Measurements from ENCODE around the gene MRPL49.
A peak's percentile ranks its signal among the peaks of the same experiment; 100 is the strongest.
"Not testable (repeated sequence)": the region's sequence is repeated elsewhere in the genome, so short reads cannot be mapped to it uniquely, and the experiment has no call there.

Gene MRPL49

DNA sequence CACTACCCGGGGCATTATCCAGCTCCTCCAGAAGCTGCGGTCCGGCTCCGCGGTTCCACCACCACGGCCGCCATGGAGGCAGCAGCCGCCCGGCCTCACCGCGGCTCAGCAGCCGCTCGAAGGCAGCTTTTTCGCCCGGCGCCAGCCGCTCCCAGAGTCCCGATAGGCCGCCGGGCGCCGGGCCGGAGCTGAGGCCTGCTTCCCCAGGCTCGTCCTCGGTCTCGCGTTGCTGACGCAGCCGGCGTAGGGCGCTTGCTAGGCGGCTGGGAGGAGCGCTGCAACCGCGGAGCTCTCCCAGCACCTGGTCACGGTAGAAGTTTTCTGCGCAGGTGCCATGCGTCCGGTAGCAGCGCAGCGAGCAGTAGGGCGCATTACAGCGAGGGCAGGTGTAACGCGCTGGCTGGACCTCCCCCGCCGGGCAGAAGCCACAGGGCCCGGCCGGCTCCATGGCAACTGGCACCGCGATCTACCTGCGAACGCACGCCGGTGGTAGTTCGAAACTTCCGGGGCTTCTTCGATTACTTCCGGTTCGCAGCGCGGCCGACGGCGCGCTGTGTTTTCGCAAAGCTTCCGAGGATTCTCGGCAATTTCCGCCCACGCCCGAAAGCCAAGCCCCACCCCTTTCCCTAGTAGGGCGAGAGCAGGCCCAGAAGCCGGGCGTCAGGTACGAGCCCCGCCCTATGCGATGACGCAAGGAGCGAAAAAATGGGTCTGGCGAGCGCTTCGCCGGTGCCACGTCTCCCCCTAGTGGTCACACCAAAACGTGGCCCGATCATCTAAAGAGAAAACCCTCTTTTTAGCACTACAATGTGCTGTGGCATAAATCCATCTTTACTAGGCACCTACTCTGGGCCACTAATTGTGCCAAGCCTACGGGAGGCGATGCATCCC is 4.7 kb upstream of the MRPL49 start, which contains the start of gene ZNHIT2:
TSS of gene ZNHIT2 (minus strand) at position 496 of the 891 bp plus-strand sequence. CDS start at position 448, 48 bp downstream.
- peak; percentile 100 for DNase-seq (ENCODE audit: low read depth)

DNA sequence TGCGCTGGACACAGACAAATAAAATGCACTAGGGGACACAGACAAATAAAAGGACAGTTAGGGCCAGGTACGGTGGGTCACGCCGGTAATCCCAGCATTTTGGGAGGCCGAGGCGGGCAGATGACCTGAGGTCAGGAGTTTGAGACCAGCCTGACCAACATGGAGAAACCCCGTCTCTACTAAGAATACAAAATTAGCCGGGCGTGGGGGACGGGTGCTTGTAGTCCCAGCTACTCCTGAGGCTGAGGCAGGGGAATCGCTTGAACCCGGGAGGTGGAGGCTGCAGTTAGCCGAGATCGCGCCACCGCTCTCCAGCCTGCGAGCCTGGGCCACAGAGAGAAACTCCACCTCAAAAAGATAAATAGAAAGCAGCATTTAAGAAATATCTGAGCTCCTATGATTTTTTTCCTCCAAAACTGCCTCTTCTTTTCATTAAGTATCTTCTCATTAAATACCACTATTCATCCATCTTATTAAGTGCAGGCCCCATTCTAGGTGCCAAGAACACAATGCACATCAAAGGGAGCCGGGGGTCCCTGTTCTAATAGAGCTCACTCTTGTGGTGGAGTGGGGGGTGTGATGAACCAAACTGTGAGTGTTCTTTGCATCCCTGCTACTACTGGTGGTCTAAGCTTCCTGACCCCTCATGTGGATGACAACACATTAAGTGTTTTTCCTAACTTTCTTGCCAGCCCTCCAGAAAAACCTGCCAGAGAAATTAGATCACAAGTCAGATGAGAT is 3.9 kb upstream of the MRPL49 start:
- no peak for DNase-seq (ENCODE audit: low read depth)

DNA sequence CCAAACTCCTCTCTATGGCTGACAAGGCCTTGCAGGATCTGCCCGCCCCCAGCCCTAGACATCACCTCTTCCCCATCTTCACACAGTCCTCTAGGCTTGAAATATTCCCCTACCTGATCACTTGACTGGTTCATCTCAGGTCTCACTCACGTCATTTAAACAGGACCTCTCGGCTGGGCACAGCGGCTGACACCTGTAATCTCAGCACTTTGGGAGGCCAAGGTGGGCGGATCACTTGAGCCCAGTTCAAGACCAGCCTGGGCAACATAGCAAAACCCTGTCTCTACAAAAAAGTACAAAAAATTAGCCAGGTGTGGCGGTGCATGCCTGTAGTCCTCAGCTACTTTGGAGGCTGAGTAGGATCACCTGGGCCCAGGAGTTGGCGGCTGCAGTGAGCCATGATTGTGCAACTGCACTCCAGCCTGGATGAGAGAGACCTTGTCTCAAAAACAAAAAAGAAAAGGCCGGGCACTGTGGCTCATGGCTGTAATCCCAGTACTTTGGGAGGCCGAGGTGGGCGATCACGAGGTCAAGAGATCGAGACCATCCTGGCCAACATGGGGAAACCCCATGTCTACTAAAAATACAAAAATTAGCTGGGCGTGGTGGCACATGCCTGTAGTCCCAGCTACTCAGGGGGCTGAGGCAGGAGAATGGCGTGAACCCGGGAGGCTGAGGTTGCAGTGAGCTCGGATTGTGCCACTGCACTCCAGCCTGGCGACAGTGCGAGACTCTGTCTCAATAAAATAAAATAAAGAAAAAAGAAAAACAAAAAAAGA is 3.0 kb upstream of the MRPL49 start:
- DNase-seq (ENCODE audit: low read depth) = not testable (repeated sequence)

DNA sequence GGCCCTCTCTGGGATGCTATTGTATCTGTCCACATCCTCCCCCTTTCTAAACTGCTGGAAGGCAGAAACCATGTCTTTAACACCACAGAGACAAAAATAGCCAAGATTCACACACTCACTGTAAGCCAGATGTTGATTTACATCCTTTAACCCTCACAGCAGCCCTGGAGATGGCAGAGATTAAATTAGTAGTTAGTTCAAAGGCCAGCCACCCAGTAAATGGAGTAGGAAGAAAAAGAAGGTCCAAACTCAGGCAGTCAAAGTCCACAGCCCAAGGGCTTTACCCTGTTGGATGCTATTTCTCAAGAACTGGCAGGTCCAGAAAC is 2.5 kb upstream of the MRPL49 start:
- no peak for DNase-seq (ENCODE audit: low read depth)

DNA sequence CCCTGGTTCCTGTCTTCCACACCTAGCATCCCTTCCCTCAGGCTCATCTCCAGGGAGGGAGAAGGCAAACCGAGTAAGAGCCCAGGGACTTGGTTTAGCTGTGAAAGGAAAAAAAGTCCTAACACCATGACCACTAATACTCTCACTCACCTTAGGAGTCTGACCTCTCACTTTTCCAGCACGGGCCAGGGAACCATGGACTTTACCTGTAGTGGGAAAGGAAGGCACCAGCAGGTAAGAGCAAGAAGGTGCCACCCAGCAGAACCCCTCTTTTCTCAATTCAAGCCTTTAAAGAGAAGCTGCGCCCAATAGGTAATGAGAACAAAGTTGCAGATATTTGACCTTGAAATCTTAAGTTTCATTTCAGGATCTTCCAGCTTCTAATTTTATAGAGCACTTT is 1.3 kb upstream of the MRPL49 start:
- DNase-seq (ENCODE audit: low read depth) = no peak

DNA sequence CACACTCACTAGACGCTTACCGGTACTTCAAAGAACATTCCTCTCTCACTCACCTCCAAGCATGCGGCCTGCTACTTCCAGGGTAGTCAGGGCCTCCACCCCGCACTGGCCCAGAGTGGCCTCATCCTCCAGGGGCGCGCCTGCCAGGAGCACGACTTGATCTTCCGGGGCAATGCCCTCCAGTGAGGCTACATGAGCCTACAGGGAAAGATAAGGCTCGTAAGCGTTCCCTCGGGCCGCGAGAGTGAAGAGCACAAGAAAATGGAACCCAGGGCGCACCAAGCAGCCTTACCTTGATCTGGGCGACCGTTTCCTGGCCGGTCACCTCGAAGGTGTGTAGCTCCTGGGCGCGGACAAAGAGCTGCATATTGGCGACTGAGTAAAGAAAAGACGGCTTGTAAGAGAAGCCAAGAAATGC is 665 bp upstream of the MRPL49 start:
- no peak for DNase-seq (ENCODE audit: low read depth)

DNA sequence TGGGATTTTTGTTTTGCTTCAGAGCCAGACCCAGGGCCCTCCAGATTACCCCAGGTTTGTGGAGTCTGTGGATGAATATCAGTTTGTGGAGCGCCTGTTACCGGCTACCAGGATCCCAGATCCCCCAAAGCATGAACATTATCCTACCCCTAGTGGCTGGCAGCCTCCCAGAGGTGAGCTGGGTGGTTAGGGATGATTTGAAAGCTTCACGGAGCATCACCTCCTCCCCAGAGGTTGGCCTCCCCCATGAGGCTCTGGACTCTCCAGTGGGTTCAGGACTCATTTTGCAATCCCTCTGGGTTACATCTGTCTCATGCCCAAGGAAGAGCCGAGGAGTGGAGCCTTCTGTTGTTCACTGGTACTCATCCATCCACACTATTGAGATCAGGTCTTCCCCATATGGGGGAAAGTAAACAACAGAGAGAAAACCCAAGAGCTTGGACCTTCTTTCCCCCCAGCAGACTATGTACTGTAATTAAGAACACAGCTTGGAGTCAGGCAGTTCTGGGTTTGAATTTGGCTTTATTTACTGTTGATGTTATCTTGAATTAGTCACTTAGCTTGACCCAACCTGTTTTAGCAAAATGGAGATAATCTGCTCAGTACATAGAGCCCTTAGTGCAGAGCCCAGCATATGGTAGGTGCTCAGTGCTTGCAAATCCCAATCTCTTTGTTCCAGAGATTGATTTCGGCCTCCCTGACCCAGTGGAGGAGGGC is 2.5 kb downstream of the MRPL49 start:
- no peak for DNase-seq (ENCODE audit: low read depth)

DNA sequence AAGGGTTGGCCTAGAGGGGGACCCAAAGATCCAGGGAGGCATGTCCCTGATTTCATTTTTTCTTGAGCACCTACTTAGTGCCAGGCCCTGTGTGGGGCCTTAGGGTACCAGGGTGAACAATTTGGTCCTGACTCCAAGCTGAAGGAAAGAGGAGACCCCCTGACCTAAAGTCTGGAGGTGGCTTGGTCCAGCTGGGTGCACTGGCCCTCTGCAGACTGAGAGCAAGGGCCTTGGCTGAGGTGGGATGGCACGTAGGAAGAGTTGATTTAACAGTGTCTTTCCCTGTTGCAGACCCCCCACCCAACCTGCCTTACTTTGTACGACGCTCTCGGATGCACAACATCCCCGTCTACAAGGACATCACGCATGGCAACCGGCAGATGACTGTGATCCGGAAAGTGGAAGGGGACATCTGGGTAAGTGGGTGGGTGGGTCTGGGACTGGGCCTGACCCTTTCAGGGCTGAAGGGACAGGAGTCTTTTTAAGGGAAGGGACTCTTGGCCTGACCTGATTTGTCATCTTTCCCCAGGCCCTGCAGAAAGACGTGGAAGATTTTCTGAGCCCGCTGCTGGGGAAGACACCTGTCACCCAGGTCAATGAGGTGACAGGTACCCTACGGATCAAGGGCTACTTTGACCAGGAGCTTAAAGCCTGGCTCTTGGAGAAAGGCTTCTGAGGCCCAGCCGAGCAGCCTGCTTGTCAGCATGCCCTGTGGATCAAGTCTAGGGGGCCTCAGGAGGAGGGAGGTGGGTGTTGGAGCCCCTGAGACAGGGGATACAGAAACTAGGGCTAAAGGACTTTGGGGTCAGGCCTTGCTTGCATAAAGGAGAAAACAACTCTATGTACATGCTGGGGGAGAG is 3.3 kb downstream of the MRPL49 start:
- no peak for DNase-seq (ENCODE audit: low read depth)

DNA sequence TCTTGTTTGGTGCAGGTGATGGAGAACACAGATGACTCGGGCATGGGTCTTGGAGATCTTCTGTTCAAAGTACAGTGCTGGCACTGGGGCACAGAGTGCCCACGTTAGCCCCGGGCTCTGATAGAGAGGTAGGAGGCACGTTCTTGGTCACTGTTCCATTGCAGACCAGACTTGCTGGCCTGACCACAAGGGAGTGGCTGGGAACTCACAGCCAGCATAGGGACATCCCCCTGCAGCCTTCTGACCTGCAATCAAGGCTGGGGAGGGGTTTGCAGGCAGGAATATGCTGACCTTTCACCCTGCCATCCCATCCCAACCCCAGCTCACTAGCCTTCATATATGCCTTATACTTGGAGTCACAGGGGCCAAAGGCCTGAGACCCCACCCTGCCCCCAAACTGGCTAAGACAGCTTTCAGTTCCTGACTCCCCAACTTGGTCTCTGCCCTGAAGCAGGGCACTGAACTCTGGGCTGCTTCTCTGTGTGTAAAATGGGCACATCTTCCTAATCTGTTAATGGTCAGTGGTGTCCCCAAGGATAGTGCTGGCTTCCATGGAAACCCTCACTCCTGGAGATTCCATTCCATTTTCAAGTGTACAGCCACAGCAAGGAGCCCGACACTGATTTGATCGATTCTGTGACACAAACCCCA is 4.6 kb downstream of the MRPL49 start:
- DNase-seq (ENCODE audit: low read depth) = no peak

DNA sequence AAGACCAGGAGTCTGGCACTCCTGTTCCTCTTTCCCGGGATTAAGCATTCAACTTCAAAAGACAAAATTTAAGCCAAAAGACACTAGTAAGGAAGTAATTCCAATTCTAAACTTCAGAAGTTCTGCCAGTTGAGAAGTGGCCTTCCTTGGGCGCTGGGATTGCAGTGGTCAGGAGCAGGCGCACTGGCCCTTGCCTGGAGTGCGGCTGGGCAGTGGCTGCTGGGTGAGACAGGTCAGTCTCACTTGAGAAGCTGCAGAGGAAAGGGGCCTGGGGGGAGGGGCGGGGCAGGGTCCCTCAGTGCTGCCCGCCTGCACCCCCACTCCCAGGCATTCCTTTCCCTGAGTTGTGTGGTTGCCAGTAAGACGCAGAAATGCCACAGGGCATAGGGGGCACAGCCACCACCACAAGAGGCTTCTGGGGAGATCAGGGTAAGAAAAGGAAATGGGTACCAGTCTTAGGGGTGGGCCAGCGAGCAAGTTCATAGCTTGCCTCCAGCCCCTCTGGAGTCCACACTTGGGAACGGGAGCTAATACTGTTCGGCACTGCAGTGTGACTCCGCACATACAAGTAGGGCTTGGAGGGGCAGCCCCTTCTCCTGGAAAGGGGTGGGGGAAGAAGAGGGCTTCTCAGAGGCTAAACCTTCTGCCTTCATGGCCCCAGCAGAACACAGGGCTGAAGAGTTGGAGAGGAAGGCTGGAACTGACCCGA is 5.5 kb downstream of the MRPL49 start:
- DNase-seq (ENCODE audit: low read depth) = no peak

DNA sequence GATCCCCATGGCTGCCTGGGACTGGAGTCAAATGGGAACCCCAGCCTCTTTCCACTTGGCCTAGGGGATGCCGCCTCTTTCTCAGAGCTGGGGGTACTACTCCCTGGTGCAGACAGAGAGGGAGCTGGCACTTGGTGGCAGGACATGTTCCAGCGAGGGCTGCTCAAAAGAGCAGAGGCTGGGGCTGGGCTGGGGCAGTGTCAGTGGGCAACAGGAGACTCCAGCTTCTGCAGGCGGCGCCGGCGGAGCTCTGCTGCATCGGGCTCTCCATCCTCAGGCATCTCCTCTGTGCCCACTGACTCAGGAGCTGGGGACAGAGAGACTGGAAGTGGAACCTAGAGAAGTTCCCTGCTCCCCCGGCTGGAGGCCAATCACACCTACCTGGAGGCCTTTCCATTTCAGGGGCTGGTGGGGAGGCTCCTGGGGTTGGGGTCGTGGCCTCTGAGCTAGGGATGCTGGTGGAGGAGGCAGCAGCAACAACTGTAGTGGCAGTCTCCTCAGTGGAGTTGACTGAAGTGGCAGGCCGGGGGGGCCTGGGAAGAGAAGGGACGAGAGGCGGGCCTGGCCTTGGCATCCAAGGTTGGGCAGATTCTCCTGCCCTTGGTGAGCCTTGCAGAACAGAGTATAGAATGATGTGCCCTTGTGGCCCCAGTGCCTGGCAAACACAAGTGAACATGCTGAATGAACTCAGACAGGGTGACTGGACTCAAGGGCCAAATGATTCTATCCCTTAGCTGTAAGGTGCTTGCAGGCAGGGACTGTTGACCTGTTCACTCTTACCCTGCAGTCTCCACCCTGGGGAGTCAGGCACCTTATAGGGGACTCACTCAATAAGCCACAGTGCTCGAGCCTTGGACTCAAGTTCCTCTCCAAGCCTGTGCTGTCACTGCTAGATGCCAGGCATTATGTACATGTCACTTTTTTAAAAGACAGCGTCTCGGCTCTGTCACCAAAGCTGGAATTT is 6.3 kb downstream of the MRPL49 start:
- no peak for DNase-seq (ENCODE audit: low read depth)

DNA sequence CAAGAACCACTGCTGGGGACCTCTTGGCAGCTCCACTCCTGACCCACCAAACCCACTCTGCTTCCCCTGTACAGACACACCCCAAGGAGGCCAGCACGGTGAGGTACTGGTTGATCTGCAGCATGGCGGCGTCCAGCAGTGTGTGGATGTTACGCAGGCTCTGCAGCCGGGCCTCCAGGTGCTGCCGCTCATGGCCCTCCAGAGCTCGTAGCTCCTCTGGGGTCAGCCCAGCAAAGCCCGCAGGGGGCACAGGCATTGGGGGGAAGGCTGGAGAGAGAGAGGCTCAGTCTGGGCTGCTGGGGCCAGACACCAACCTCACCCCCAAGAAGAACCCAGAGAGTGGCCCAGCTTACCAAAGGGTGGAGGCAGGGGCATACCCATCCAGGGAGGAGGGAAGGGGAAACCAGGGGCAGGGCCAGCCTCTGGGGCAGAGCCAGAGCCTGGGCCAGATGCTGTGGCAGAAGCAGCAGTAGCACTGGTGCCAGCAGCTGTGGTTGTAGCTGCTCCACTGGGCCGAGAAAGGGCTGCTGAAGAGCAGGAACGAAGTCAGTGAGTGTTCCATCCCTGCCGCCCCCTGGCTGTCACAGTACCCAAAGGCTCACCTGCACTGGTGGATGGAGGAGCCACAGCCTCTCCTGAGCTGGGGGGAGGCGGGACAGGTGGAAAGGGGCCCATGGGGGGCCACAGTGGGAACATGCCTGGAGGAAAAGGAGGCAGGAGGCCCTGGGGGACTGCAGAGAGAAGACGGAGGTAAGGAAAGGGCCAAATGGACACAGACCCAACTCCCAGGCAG is 7.7 kb downstream of the MRPL49 start:
- no peak for DNase-seq (ENCODE audit: low read depth)

DNA sequence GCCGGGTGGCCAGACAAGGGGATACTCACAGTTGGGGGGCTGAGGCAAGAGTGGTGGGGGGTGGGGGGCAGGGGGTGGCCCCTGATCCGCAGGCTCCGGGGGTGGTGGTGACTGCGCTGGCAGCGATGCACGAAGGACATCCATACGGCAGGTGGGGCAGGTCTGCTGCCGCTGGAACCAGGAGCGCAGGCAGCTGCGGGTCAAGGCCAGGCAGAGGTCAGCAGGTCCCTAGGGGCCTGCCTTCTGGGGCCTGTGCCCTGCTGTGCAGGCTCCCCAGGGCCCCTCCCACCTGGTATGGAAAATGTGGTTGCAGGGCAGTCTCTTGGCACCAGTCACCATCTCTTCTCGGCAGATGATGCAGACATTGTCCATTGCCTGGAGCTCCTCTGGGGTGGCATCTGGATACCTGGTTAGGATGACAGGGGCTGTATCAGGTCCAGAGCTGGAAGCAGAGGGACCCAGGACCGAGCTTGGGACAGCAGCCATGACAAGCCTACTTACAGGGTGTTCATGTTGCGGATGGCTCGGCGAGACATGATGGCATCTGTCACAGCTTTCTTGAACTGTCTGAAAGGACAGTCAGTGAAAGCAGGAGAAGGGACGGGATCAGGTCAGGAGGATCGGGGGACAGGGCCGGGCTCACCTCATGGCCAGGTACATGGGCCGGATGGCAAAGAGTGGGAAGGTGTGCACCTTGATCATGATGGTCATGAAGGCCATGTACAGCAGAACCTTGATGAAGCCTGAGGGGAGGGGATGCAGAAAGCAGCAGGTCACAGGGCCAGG is 8.7 kb downstream of the MRPL49 start:
- no peak for DNase-seq (ENCODE audit: low read depth)

DNA sequence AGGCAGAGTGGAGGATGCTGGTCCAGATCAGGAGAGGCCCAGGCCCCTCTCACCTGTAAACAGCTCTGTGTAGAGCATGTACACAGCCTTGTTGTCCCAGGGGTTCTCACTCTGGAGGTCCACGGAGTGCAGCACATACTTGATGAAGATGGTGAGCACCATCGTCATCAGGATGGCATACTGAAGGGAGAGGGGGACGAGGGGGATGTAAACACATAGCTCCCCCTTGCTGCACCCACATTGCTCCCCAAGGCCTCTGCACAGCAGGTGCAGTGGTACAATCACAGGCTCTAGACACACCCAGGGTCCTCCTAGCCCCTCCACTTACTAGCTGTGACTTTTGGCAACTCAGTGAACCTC is 9.3 kb downstream of the MRPL49 start:
- DNase-seq (ENCODE audit: low read depth) = no peak

DNA sequence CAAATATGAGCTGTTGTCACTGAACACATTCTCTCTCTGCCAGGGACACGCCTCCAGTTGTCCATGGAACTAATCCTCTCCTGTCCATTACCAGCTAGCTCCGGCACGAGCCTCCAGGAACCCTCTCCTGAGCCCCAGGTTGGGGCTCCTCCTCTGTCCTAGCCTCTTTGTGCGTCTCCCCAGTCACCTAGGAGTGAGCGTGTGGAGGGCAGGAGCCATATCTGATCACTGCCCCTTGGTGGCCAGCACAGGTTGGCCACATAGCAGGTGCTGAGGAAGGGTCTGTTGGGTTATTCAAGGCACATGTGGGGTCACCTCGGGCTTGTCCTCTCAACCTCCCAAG is 9.7 kb downstream of the MRPL49 start:
- DNase-seq (ENCODE audit: low read depth) = no peak

DNA sequence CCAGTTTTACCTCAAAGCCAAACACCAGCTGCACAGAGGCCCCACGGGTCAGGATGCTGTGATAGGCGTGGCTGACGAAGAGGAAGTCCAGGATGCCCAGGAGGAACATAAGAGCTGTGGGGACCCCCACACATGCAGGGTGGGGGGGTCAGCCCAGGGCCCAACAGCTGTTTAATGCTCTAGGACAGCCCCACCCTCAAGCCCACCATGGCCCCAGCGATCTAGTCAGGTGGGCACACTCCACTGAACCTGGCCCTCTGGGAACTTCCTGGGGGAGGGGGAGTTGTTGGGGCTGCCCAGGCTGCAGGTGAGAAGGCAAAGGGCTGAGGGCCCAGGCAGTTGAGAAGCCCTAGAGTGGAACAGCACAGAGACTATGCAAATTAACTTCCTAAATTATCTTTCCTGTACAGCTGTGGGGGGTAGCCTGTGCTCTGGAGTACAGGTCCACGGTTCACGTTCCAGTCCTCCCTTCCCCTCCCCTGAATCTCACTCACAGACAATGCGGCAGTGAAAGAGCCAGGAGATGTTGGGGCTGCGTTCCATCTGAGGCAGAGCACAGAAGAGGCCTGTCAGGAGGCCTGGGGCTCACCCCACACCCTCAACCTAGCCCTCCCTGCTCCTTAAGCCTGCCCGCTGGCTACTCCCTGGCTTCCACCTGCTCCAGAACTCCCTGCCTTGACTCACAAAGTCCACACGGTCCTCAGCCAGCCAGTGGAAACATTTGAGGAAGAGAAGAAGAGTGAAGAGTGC is 10.3 kb downstream of the MRPL49 start:
- no peak for DNase-seq (ENCODE audit: low read depth)

All from stimulated activated CD8-positive, alpha-beta memory T cell treated with anti-CD3 and anti-CD28 coated beads, Interleukin-12 subunit alpha, Interleukin-12 subunit beta, amount 100 ng/mL, for 1 hour (primary cell).